ENCODE measurements around the gene UBXN7.
"Not testable (repeated sequence)": the region's sequence is repeated elsewhere in the genome, so short reads cannot be mapped to it uniquely, and the experiment has no call there.

The UBXN7 gene

GRCh38 chr3:196458063-196458462, 25.8 kb upstream of the UBXN7 start:
- DNase-seq (ENCODE audit: low read depth), result no peak
- H3K4me3 ChIP-seq (ENCODE audit: low read depth, low read length), result no peak overlapping the region
- TF ChIP-seq CTCF (IDR thresholded peaks at IDR 0.05; ENCODE audit: low read depth, low read length, missing control alignments), result no peak

- H3K4me3 ChIP-seq (ENCODE audit: low read depth, low read length); DNase-seq (ENCODE audit: low read depth): not testable (repeated sequence)
Observed at GRCh38 chr3:196457470-196457869, 25.2 kb upstream of the UBXN7 start.

GRCh38 chr3:196454935-196455334, 22.7 kb upstream of the UBXN7 start:
- H3K4me3 ChIP-seq (ENCODE audit: low read depth, low read length), result no peak overlapping the region
- DNase-seq (ENCODE audit: low read depth), result no peak
- TF ChIP-seq CTCF (IDR thresholded peaks at IDR 0.05; ENCODE audit: low read depth, low read length, missing control alignments), result no peak

GRCh38 chr3:196445391-196445790, 13.2 kb upstream of the UBXN7 start:
- not testable (repeated sequence) for DNase-seq (ENCODE audit: low read depth); H3K4me3 ChIP-seq (ENCODE audit: low read depth, low read length)
- TF ChIP-seq CTCF (IDR thresholded peaks at IDR 0.05; ENCODE audit: low read depth, low read length, missing control alignments), result peak; percentile 13

GRCh38 chr3:196444500-196444894, 12.3 kb upstream of the UBXN7 start:
- DNase-seq (ENCODE audit: low read depth), result no peak
- no peak overlapping the region for H3K4me3 ChIP-seq (ENCODE audit: low read depth, low read length)
- TF ChIP-seq CTCF (IDR thresholded peaks at IDR 0.05; ENCODE audit: low read depth, low read length, missing control alignments), result no peak

GRCh38 chr3:196440696-196441095, 8.5 kb upstream of the UBXN7 start:
- no peak for DNase-seq (ENCODE audit: low read depth)
- no peak overlapping the region for H3K4me3 ChIP-seq (ENCODE audit: low read depth, low read length)
- TF ChIP-seq CTCF (IDR thresholded peaks at IDR 0.05; ENCODE audit: low read depth, low read length, missing control alignments), result no peak

GRCh38 chr3:196440041-196440537, 7.9 kb upstream of the UBXN7 start:
- TF ChIP-seq CTCF (IDR thresholded peaks at IDR 0.05; ENCODE audit: low read depth, low read length, missing control alignments), result no peak
- peak; percentile 29 for DNase-seq (ENCODE audit: low read depth)
- no peak overlapping the region for H3K4me3 ChIP-seq (ENCODE audit: low read depth, low read length)

Measured in GM12864 (cell line).